ACC112 (cell line): ENCODE measurements around the gene ATXN7L3.

Experiments
- H2AFZ ChIP-seq: fragments of 200-600 bp; sonication (generic); one replicate; pipeline ENCODE4 v1.6.0; 2017; ENCODE audit warnings: antibody characterized with exemption, low read length; ENCODE audit not compliant: unreplicated experiment
- H3K27ac ChIP-seq: fragments of 200-600 bp; sonication (generic); 2 replicates; pipeline ENCODE4 v1.5.1; 2014; ENCODE audit warnings: low read depth, mild to moderate bottlenecking, antibody characterized with exemption, low read length, moderate library complexity
- H3K27me3 ChIP-seq: fragments of 200-600 bp; sonication (generic); 2 replicates; pipeline ENCODE4 v1.6.1; 2014; ENCODE audit warnings: mild to moderate bottlenecking, antibody characterized with exemption, low read length, moderate library complexity, mixed read lengths; ENCODE audit not compliant: insufficient read depth
- H3K36me3 ChIP-seq: fragments of 200-600 bp; sonication (generic); 2 replicates; pipeline ENCODE4 v1.6.1; 2016; ENCODE audit warnings: mild to moderate bottlenecking, antibody characterized with exemption, low read length, moderate library complexity, mixed read lengths; ENCODE audit not compliant: insufficient read depth
- H3K4me1 ChIP-seq: fragments of 200-600 bp; sonication (generic); one replicate; pipeline ENCODE4 v1.6.1; 2016; ENCODE audit warnings: low read length, mixed read lengths; ENCODE audit not compliant: insufficient read depth, unreplicated experiment, control insufficient read depth
- H3K4me3 ChIP-seq: fragments of 200-600 bp; sonication (generic); 2 replicates; pipeline ENCODE4 v1.5.1; 2014; ENCODE audit warnings: mild to moderate bottlenecking, low read depth, low read length
- H3K79me2 ChIP-seq: fragments of 200-600 bp; sonication (generic); one replicate; pipeline ENCODE4 v1.6.0; 2016; ENCODE audit warnings: low read length; ENCODE audit not compliant: control insufficient read depth, unreplicated experiment, insufficient read depth

Gene ATXN7L3

GRCh38 chr17:44229090-44229489, 29.4 kb upstream of the ATXN7L3 start:
- H3K4me3 ChIP-seq, result no peak overlapping the region
- H3K27me3 ChIP-seq, result no peaks in the 10 kb centered on the region
- no peaks in the 10 kb centered on the region for H3K79me2 ChIP-seq
- H3K36me3 ChIP-seq, result no peaks in the 10 kb centered on the region
- no peak overlapping the region for H3K27ac ChIP-seq
- H2AFZ ChIP-seq, result no peak overlapping the region
- H3K4me1 ChIP-seq, result peaks cover under 1% of the 10 kb centered on the region

DNA sequence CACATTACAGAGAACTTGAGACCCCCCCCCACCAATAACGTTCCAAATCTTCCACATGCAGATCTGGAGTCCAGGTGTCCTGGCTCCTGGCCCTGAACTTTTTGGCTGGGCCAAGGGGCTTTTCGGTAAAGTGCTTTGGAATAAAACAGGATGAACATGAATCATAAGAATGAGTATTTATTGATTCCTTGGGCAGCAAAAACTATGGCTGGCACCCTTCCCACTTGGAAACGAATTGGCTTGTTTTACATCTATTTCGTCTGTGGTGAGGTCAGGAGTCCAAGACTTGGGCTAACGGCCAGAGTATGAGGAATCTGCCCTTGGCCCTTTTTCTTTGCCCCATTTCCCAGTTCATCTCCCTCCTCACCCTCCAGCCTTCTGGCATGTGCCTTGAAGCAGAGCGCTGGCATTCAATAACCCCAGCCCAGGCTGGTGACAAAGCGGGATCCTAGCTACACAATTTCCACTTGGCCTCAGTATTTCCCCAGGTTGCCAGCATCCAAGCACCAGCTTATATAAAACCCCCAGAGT, 23.9 kb upstream of the ATXN7L3 start:
- H3K27ac ChIP-seq, result peak overlapping the region; percentile 63
- peaks cover 17% of the 10 kb centered on the region for H3K4me1 ChIP-seq
- H3K4me3 ChIP-seq, result no peak overlapping the region
- peaks cover 6% of the 10 kb centered on the region for H3K79me2 ChIP-seq
- H3K36me3 ChIP-seq, result no peaks in the 10 kb centered on the region
- H2AFZ ChIP-seq, result no peak overlapping the region
- H3K27me3 ChIP-seq, result no peaks in the 10 kb centered on the region

DNA sequence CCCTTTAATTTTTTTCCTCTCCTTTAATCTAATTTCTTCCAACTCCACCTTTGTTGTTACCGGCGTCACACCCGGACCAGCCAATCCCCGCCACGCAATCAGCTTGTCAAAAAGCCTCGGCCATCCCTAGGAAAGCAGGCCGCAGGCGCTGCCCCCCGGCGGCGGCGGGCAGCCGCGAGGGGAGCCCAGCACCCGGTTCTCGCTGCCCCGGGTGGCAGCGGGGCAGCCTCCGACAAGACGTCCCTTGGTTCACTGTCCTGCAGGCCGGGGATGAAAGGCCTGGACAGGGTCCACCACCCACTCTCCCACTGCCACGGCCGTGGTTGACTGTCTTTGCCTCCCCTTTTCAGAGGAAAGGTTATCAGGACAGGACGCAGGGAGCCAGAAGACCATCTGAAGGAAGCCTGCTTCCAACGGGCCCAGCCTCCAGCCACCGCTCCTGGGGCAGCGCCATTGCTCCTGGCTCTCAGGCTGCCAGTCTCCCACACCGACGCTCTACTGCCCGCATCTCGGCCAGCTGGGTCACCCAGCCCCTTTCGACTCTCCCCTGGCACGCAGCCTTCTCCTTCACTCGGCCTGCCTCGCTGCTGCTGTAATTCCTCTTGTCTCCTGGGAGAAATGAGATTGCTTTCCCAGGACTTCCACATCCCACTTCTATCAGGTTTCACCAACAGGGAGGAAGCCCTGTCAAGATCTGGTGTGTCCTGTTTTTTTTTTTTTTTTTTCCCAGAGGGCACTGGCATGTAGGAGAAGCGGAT, 22.6 kb upstream of the ATXN7L3 start:
- H2AFZ ChIP-seq, result peak overlapping the region; percentile 55
- H3K4me3 ChIP-seq, result peak overlapping the region; percentile 91
- no peaks in the 10 kb centered on the region for H3K36me3 ChIP-seq
- H3K27me3 ChIP-seq, result no peaks in the 10 kb centered on the region
- peaks cover 16% of the 10 kb centered on the region for H3K79me2 ChIP-seq
- peak overlapping the region; percentile 63 for H3K27ac ChIP-seq
- H3K4me1 ChIP-seq, result peaks cover 23% of the 10 kb centered on the region

DNA sequence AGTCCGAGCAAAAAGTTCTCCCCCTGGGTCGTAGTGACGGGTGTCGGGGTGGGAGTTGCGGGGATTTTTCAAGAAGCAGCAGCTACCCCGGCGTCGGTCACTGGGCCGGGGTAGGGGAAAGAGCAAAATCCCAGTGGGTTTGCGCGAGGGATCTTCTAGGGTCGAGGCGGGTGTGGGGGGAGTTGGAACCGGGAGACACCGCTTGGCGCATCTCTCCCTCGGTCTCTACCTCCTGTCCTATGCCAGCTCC, 22.1 kb upstream of the ATXN7L3 start:
- H2AFZ ChIP-seq, result peak overlapping the region; percentile 55
- H3K36me3 ChIP-seq, result peaks cover 1% of the 10 kb centered on the region; the same call in 1 of the 2 replicates
- H3K79me2 ChIP-seq, result peaks cover 22% of the 10 kb centered on the region
- H3K27me3 ChIP-seq, result no peaks in the 10 kb centered on the region
- H3K27ac ChIP-seq, result peak overlapping the region; percentile 63
- peaks cover 28% of the 10 kb centered on the region for H3K4me1 ChIP-seq
- H3K4me3 ChIP-seq, result peak overlapping the region; percentile 91

DNA sequence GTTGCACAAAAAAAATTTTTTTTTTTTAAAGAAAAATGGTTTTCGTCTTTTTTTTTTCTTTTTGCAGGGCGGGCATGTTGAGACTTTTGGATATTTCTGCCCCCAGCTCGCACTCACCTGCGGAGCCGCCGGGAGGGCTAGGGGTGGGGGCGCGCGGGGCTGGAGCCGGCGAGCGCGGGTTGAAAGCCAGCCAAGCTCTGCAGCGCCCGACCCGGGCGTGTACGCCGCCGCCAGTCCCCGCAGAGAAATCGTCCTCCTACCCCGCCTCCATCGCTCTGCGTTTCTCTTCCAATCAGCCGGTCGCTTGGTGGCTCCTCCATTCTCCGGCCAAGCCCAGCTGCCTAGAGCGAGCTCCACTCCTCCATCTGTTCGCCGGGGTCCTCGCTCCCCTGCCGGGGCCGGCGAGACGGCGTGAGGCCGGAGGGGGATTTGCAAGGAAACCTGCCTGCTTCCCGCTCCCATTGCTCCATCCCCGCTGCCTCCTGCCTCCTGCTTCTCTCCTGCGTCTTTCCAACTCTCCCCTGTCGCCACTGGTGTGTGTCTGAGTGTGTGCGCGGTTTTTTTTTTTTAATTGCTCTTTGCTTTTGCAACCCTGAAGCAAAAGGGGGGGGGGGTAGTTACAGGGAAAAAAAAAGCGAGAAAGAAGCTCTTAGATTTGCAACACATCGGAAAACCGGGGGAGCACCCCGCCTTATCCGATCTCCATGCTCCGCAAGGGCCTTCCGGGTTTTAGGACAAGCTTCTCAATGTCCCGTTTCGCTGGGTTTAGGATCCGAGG, 21.6 kb upstream of the ATXN7L3 start:
- Histone ChIP-seq H3K4me1 (peaks cover 33% of the 10 kb centered on the region), H3K79me2 (peaks cover 27% of the 10 kb centered on the region), H3K36me3 (peaks cover 6% of the 10 kb centered on the region), H3K4me3 (peak overlapping the region; percentile 91), H2AFZ (peak overlapping the region; percentile 55), H3K27me3 (no peaks in the 10 kb centered on the region), H3K27ac (peak overlapping the region; percentile 63)

- Histone ChIP-seq H3K36me3 (peaks cover 14% of the 10 kb centered on the region), H3K79me2 (peaks cover 28% of the 10 kb centered on the region), H3K27ac (peak overlapping the region; percentile 63), H3K4me3 (peak overlapping the region; percentile 91), H2AFZ (peak overlapping the region; percentile 59), H3K4me1 (peaks cover 35% of the 10 kb centered on the region), H3K27me3 (no peaks in the 10 kb centered on the region)
Observed at GRCh38 chr17:44220213-44221083, 20.8 kb upstream of the ATXN7L3 start.

DNA sequence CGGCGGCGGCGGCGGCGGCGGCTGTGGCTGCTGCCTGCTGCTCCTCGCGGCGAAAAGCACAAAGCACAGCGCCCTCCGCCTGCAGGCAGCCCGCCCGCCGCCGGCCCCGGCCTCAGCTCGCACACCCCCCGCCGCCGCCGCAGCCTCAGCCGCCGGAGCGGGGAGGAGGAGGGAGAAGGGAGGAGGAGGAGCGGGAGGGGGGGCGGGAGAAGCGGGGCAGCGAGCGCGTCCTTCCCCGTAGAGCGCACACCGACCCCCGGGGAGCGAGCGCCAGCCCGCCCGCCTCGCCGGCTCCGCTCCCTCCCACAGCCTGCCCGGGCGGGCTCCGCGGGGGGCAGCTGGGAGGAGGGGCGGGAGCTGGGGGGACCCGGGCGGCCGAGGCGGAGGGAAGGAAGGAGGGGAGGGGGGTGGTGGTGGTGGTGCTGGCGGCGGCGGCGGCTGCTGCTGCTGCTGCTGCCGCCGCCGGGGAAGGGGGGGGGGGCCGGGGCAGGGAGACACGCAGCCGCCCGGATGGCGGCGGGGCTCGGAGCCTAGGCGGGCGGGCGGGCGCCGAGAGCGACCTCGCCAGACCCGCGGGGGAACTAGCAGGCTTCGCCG, 20.0 kb upstream of the ATXN7L3 start, which contains the start of gene UBTF:
UBTF (minus strand) TSS at position 60 of the 597 bp plus-strand sequence. CDS start 1,446 bp downstream, outside the sequence.
- Histone ChIP-seq H3K27me3 (no peaks in the 10 kb centered on the region), H3K4me1 (peaks cover 35% of the 10 kb centered on the region), H3K79me2 (peaks cover 28% of the 10 kb centered on the region), H3K27ac (peak within 1 kb of the TSS; percentile 86), H3K36me3 (peaks cover 22% of the 10 kb centered on the region), H2AFZ (peak within 1 kb of the TSS; percentile 59), H3K4me3 (peak within 1 kb of the TSS; percentile 91)

GRCh38 chr17:44219108-44219615, 19.5 kb upstream of the ATXN7L3 start:
- Histone ChIP-seq H2AFZ (peak overlapping the region; percentile 8), H3K4me3 (peak overlapping the region; percentile 91), H3K79me2 (peaks cover 28% of the 10 kb centered on the region), H3K4me1 (peaks cover 35% of the 10 kb centered on the region), H3K27me3 (no peaks in the 10 kb centered on the region), H3K27ac (peak overlapping the region; percentile 86), H3K36me3 (peaks cover 26% of the 10 kb centered on the region)

DNA sequence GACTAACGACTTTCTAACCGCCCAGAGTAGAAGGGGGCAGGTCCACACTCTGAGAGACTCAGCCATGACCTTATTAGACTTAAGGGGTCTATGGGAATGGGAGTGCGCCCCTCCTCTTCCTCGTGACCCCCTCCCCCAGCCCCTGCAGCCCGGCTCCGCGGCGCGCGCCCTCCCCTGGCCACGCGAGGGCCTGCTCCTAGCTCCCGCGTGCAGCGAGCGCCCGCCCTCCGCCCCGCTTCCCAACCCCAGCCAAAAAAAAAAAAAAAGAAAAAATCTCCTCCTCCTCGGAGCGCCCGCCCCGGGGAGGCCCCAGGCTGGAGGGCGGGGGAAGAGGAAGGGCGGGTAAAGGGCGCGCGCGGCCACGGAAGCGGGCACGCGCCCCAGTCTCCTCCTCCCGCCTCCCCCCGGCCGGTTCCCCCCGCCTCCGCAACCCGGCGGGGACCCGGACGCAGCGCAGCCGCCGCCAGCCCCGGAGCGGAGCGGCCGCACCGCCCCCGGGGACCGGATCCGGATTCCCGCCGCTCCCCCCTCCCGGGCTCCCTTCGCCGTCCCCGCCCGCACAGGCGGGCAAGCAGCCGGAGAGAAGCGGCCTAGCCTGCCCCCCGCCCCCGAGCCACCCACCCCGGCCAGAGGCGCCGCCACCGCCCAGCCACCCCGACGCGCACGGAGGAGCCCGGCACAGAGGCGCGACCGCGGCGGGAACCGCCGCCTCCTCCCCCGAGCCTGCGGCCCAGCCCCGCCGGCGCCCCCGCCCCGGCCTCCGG, 18.8 kb upstream of the ATXN7L3 start:
- Histone ChIP-seq H3K79me2 (peaks cover 28% of the 10 kb centered on the region), H3K4me3 (peak overlapping the region; percentile 91), H2AFZ (no peak overlapping the region), H3K36me3 (peaks cover 30% of the 10 kb centered on the region), H3K27me3 (no peaks in the 10 kb centered on the region), H3K27ac (peak overlapping the region; percentile 86), H3K4me1 (peaks cover 28% of the 10 kb centered on the region)
